GM15510 (cell line): Measurements from ENCODE around the gene MRPL14.

Experiments used
- POLR2A ChIP-seq: IDR thresholded peaks from 3 replicates; pipeline ENCODE4 v1.6.1; 2011; ENCODE audit warnings: borderline replicate concordance; ENCODE audit not compliant: insufficient read length; ENCODE audit errors: extremely low read depth

Gene MRPL14

DNA sequence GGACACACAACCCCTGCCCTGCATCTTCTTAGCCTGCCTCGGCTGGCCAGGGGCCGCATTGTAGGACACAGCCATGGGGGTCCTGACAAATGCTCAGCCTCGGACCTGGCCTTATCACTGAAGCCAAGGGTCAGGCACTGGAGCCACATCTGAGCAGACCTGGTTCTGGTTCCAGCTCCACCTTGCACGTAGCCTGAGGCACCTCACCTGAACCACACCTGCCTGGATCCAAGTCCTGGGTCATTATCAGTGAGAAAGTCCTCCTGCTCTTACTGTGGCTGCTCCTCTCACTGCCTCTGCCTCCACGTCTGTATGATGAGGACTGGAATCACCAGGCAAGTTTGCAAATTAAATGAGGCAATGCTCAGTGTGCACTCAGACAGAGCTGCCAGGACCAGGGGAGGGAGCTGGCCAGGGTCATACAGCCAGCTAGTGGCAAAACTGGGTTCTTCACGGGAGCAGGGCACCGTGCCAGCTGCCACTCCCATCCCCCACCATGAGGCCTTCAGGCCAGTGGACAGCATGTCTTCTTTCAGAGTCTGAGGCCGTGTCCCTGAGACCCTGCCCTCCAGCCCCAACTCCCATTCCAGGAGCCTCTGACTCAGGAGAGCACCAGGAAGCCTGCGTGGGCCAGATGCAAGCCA, 40.2 kb downstream of the MRPL14 start:
- TF ChIP-seq POLR2A = no peak

DNA sequence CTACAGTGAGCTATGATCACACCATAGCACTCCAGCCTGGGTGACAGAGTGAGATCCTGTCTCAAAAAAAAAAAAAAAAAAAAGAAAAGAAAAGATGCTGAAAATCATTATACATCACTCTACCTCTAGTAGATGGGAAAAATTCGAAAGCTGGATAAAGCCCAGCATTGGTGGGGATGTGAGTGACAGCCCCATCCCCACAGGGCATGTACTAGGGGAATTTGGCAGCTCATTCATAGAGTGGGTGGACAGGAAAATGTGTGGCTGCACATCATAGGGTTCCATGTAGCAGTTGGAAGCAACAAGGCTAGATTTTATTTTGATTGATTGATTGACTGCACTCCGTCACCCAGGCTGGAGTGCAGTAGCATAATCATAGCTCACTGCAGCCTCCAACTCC, 42.0 kb downstream of the MRPL14 start:
- no peak for TF ChIP-seq POLR2A

DNA sequence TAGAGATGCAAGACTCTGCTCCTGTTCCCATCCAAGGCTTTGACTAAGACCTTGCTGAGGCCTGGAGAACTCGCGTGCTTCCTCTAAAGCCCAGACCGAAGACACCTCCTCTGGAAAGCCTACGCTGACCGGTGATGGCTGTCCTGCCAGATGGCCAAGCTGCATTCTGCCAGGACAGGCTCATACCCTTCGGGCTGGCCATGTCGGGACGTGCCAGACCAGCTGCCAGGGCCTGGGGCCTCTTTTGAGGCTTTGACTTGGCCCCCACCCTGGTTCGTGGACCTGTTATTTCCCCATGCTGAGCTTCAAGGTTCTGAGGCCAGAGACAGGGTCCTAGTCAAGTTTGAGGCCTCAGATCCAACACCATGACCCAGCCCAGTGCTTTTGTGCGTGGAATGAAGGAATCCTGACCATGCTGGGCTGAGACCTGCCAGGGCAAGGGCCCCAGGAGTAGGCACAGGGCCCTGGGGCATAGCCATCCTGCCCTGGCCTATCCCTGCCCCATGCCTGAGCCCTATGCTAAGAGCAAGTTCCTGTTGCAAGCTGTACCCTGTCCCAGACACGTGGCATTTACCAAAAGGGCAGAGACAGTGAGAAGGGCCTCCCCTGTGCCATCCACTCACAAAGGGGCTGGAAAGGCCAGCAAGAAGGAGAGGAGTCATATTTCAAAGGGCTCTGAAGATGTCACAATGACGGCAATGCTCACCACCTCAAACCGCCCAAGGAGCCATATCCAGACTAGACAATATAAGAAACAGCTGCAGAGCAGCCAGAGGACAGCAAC, 42.8 kb downstream of the MRPL14 start:
- TF ChIP-seq POLR2A = no peak

DNA sequence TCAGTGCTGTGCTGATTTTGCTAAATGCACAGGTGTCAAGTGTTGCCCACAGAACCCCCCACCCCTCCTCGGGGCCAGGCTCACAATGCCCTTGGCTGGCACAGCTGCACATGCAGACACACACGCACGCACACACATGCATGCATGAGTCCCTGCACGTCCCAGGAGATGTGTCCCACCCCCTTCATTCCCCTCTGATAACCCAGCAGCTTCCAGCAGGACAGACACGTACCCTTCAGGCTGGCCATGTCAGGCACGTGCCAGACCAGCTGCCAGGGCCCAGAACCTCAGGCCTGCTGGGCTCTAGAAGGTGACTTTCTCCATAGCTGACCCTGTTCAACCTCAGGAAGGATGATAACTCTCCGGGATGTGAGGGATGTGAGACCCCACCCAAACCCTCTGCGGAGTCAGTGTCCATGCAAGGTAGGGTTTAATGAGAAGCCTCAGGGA, 44.4 kb downstream of the MRPL14 start:
- no peak for TF ChIP-seq POLR2A

DNA sequence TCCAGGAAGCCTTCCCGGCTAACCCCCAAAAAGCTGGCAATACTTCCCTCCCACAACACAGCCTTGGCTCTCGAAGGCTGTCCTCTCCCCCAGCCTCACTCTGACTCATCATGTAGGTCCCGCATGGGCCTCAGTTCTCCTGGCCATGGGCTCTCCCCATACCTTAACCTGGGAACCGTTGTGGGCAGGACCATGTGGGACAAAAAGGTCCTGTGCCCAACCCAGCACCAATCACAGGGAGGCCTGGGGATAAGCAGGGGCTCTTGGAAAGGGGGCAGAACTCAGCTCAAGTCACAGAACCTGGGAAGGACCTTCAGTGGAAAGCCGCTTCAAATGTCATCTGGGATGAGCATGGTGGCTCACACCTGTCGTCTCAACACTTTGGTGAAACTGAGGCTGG, 45.5 kb downstream of the MRPL14 start:
- no peak for TF ChIP-seq POLR2A

DNA sequence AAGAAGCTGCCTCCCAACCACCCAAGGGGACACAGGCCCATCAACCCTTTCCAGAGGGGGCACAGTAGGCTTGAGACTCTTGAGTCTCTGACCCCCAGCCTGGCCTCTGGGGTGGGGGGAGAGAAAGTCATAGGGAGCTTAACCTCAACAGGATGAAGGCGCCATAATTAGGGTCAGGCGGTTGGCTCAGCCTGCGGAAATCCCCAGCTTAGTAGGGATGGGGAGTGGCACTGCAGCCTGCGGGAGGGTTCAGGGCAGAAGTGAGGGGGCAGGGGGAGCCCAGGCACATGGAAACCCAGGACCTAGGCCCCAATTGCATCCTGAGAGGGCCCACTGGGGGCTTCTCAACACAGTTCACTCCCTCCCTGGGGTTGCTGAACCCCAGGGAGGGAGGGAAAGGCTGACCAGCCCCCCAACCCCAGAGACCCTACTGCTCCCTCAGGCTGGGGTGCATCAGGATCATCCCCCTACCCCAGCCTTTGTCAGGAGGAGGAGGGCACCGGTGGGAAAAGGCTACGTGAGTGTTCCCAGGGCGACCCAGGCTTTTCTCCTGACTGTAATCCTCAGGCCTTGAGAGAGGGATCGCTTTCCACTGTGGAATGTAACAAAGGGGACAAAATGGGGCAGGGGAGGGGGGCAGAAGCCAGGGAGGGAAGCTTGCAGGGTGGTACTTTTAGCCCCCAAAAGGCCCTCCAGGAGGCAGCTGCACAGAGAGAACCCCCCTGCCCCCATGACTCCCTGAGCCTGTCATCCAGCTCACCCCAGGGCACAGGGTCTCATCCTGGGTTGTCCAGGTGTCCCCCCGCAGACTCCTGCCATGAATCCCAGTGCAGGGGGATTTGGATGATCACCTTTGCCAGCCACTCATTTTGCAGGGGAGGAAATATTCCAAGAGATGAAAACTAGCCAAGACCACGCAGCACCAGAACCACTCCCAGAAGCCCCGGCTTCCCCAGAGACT, 46.4 kb downstream of the MRPL14 start:
- TF ChIP-seq POLR2A = no peak

DNA sequence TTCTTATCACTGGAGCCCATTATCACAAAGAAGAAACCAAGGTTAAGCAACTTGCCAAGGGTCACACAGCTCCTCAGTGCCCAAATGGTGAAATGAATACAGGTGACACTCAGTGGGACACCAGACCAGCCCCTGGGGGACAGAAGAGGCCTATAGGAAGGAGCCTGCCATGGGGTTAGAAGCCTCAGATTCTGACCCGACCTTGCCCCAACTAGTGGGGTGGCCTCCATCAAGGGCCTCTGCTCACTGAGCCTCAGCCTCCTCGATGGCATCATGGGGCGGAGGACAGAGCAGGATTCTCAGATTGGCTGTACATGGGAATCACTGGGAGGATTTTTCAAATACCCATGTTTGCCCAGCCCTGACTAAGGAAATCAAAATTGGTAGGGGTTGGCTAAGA, 47.6 kb downstream of the MRPL14 start:
- TF ChIP-seq POLR2A = no peak

DNA sequence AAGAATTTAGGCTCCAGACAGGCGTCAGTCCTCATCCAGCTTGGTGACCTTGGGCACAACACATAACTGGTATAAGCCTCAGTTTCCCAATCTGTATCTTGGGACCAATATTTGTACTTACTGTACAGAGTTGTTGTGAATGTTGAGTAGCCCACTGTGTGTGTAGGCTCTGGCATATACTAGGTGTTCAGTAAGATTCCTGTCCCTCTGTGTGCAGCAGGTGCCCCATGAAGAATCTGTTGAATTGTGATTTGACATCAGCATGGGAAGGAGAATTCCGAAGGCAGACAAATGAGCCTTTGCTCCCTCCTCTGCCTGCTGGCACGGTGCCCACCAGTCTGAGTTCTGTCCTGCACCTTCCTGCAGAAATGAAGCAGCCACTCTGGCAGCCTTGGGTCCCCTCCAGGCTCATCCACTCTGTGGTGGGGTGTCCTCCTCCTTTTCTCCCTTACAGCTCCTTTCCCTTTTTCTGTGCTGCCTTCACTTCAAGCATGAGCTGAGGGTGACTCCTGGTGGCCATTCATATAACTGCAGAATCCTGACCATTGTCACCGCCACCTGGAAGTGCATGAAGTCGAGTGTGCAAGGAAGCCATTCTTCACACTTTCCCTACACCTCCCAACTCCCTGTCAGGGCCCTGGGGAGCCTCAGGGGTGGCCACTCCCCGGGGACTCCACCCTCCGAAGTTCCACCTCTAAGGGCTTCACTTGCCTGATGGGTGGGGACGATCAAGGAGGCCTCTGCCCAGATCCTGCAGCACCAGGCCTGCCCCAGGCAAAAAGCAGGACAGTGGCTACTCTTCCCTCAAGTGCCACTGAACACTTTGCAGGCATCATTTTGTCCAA, 48.2 kb downstream of the MRPL14 start:
- TF ChIP-seq POLR2A = no peak

DNA sequence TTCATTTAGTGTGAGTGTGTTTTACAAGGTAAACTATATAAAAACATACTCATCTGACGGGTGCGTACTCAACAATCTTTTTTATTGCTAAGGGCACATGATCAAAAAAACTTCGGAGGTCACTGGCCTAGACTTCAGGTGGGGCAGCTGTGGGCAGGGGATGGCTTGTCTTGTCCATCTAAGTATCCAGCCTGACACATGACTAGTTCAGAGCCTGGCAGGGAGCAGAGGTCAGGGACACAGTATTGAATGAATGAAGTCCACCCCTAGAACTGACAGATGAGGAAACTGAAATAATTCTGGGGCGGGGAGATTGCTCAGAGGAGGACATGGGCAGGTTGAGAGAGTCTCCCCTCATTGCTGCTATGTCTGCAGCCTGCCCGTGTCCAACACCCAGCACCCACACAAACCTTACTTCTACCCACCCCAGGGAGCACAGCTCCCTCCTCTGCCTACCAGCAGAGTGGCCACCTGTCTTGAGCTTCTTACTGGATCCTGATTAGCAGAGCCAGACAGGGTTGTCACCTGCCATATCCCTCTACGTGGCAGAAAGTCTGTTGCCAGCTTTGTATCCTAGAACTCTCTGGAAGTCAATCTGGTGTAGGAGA, 48.9 kb downstream of the MRPL14 start:
- TF ChIP-seq POLR2A = no peak

DNA sequence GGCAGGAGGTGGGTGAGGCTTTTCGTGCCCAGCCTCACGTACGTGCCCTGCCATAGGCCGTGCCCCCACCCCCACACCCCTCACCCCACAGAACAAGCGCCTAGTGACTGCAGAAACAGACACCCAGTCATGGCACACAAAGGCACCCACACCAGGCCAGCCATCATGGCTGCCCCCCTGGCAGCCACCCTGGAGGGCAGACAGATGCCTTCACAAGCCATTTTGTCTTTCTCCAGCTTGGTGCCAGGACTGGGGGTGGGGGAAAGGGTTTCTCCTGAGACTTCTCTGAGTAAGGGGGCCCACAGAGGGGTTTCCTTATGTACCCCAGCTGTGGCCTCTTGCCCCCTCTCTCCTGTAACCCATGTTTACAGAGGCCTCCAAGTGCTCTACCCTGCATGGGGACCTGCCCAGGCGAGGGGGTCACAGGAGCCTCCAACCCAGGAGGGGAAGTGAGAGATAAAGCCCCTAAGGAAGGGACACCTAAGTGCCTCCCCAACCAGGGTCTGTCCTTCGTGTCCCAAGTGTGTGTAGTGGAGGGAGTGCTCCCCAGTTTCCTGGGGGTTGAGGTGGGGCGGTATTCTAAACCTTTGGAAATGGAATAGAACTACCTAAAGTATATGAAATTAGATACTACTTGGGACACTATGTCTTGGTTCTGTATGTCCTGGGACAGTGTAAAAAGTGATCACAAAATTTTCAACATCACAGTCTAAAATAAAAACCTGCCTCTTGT, 49.9 kb downstream of the MRPL14 start:
- no peak for TF ChIP-seq POLR2A

DNA sequence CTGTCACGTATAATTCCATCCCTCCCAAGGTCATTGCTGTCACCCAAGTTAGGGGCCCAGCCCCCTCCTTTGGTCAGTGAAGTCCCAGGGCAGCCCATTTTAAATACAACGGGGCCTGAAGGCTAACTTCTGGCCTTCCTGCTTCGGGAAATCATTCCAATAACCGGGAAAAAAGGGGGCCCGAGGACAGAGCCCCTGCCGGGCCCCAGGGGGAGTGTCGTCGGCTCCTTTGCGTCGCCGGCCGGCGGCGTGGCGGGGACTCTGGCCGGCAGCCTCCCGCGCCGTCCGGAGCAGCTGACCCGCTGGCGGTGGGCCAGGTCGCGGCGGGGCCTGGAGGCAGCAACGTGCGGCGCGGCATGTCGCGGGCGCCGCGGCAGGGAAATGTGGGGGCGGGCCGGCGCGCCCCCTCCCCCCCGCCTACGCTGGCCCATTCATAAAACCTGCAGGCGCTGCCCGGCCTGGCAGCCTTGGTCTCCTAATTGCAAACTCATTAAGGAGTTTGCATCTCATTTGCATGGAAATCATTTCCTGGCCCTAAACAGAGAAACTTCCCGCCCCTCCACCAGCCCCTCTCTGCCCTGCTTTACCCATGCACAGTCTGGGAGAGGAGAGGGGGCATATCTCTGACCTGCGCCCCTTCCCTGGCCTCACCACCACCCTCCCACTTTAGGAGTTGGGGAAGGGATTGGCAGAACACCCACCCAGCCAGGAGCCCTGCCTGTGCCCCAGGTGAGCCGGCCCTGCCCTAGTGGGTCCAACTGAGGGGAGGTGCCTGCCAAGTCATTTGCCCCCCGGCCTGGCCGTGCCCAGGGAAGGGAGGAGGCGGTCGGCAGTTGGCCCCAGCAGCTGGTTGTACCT, 50.7 kb downstream of the MRPL14 start:
- TF ChIP-seq POLR2A = no peak

DNA sequence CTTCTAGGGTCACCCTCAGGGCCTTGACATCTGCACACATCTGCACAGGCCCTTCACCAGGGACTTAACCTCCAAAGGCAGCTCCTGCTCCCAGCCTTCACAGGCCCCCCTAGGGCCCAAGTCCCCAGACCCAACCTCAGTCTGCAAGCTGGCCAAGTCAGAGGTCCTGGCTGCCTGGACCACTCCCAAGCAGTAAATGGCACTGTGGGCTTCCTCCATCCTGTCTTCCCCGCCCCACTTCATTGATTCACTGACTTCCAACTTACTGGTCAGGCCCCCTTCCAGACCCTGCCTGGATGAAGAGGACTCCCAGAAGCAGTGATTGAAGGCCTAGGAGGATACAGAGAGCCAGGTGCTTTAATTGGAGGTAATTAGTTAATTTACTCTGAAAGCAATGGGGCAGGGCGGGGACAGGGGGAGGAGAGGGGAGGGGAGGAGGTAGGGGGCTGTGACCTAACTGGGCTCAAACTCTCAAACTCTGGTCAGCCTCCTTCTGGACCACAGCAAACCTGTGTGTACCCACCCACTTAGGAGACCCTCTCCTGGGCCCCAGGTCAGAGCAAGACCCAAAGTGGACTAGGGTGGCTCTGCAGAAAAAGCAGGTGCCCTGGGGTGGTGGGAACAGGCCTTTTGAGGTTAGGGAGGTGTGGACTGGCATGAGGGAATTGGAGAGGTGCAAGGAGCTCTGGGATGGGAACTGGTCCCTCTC, 51.5 kb downstream of the MRPL14 start:
- TF ChIP-seq POLR2A = no peak
